IMR-90 (cell line): ENCODE data around the gene NRAS. TPM values are rescaled to one million over a fixed set of nuclear protein-coding genes. Genes with fewer than 3 reads are reported as not detected.

Source experiments
- ATAC-seq: fragments of 200-7000 bp; cut with Tn5 transposase; 2 replicates; pipeline ENCODE4 v1.9.1; 2020; ENCODE audit warnings: low read depth, mild to moderate bottlenecking, moderate library complexity
- BruUV-seq: library from RNA; stranded (reverse); fragments of 400-500 nt; replicated peaks from 2 replicates; lab custom pipeline; 2021; lab: Mats Ljungman, UMichigan
- CTCF ChIA-PET: fragments of 300-600 bp; formaldehyde crosslinking; extraction: SDS; loops from one replicate; lab custom pipeline; 2021; ENCODE audit warnings: antibody characterized with exemption; lab: Yijun Ruan, JAX
- POLR2A ChIA-PET: fragments of 300-600 bp; sonication (Branson Sonifier 250); formaldehyde crosslinking; loops from one replicate; lab custom pipeline; 2022; ENCODE audit warnings: antibody characterized with exemption; ENCODE audit not compliant: unreplicated experiment; lab: Charles Lee
- DNase-seq: peaks from one replicate; pipeline ENCODE4 v3.0.0; 2013
- H2AFZ ChIP-seq: replicated peaks from 2 replicates; pipeline ENCODE3; 2013; ENCODE audit warnings: low read length, mild to moderate bottlenecking; ENCODE audit not compliant: poor library complexity
- H2AK5ac ChIP-seq: 2 replicates; pipeline ENCODE4 v1.6.1; 2013; ENCODE audit warnings: low read depth, low read length, inconsistent platforms
- H2AK9ac ChIP-seq: replicated peaks from 2 replicates; pipeline ENCODE3; 2013; ENCODE audit warnings: mild to moderate bottlenecking, low read depth, low read length, moderate library complexity; ENCODE audit not compliant: poor library complexity
- H2BK120ac ChIP-seq: 2 replicates; pipeline ENCODE4 v1.6.1; 2013; ENCODE audit warnings: low read depth, low read length, inconsistent platforms
- H2BK15ac ChIP-seq: 3 replicates; pipeline ENCODE4 v1.6.1; 2013; ENCODE audit warnings: low read depth, low read length, inconsistent platforms
- H2BK20ac ChIP-seq: 2 replicates; pipeline ENCODE4 v1.6.1; 2013; ENCODE audit warnings: low read depth, mild to moderate bottlenecking, inconsistent platforms, low read length, moderate library complexity
- H2BK5ac ChIP-seq: 2 replicates; pipeline ENCODE4 v1.6.1; 2013; ENCODE audit warnings: mild to moderate bottlenecking, low read depth, low read length, inconsistent platforms; ENCODE audit not compliant: poor library complexity, severe bottlenecking
- H3K14ac ChIP-seq: replicated peaks from 2 replicates; pipeline ENCODE4 v1.6.1; 2013; ENCODE audit warnings: low read depth, low read length, inconsistent platforms
- H3K18ac ChIP-seq: 2 replicates; pipeline ENCODE4 v1.6.1; 2013; ENCODE audit warnings: low read depth, low read length, control low read depth
- H3K23ac ChIP-seq: 2 replicates; pipeline ENCODE4 v1.6.1; 2013; ENCODE audit warnings: low read depth, low read length, inconsistent platforms
- H3K27ac ChIP-seq: 2 replicates; pipeline ENCODE4 v1.5.1; 2013; ENCODE audit warnings: mild to moderate bottlenecking, control low read depth, low read length; ENCODE audit not compliant: insufficient read depth
- H3K27me3 ChIP-seq: 2 replicates; pipeline ENCODE4 v1.6.1; 2013; ENCODE audit warnings: low read length; ENCODE audit not compliant: control insufficient read depth, insufficient read depth
- H3K36me3 ChIP-seq: 2 replicates; pipeline ENCODE4 v1.6.1; 2013; ENCODE audit warnings: low read length, mixed read lengths; ENCODE audit not compliant: control insufficient read depth, insufficient read depth
- H3K4ac ChIP-seq: 2 replicates; pipeline ENCODE4 v1.6.1; 2013; ENCODE audit warnings: low read depth, low read length, inconsistent platforms
- H3K4me1 ChIP-seq: 2 replicates; pipeline ENCODE4 v1.6.1; 2013; ENCODE audit warnings: low read length, mixed read lengths; ENCODE audit not compliant: control insufficient read depth, insufficient read depth
- H3K4me2 ChIP-seq: 2 replicates; pipeline ENCODE4 v1.6.1; 2013; ENCODE audit warnings: low read depth, mild to moderate bottlenecking, control low read depth, low read length, moderate library complexity
- H3K4me3 ChIP-seq: 2 replicates; pipeline ENCODE4 v1.5.1; 2013; ENCODE audit warnings: low read depth, mild to moderate bottlenecking, control low read depth, low read length, moderate library complexity; ENCODE audit not compliant: insufficient read depth
- H3K56ac ChIP-seq: 2 replicates; pipeline ENCODE4 v1.6.1; 2013; ENCODE audit warnings: low read length, inconsistent platforms; ENCODE audit not compliant: insufficient read depth; ENCODE audit errors: extremely low read depth
- H3K79me1 ChIP-seq, 2 experiments: 2 replicates each; pipeline ENCODE4 v1.6.1; 2013; ENCODE audit warnings: low read length in 2 of 2, inconsistent platforms in 1 of 2, low read depth in 1 of 2
- H3K9ac ChIP-seq: 2 replicates; pipeline ENCODE4 v1.6.1; 2013; ENCODE audit warnings: low read depth, low read length, control low read depth
- H3K9me1 ChIP-seq: 2 replicates; pipeline ENCODE4 v1.6.1; 2013; ENCODE audit warnings: low read length, inconsistent platforms; ENCODE audit not compliant: insufficient read depth
- H3K9me3 ChIP-seq: 2 replicates; pipeline ENCODE4 v1.6.1; 2013; ENCODE audit warnings: low read length; ENCODE audit not compliant: control insufficient read depth, insufficient read depth
- H4K20me1 ChIP-seq: 2 replicates; pipeline ENCODE4 v1.6.1; 2013; ENCODE audit warnings: low read length, inconsistent platforms; ENCODE audit not compliant: insufficient read depth
- H4K5ac ChIP-seq: 2 replicates; pipeline ENCODE4 v1.6.1; 2013; ENCODE audit warnings: mild to moderate bottlenecking, low read depth, low read length, control low read depth
- H4K8ac ChIP-seq, 2 experiments: 2 replicates each; pipeline ENCODE4 v1.6.1; 2013; ENCODE audit warnings: low read depth in 2 of 2, low read length in 2 of 2, control low read depth in 1 of 2, inconsistent platforms in 1 of 2
- H4K91ac ChIP-seq: 2 replicates; pipeline ENCODE4 v1.6.1; 2013; ENCODE audit warnings: low read depth, low read length, inconsistent platforms; ENCODE audit not compliant: insufficient read depth
- CEBPB ChIP-seq: IDR thresholded peaks from 2 replicates; pipeline ENCODE4 v1.6.1; 2012; ENCODE audit warnings: low read depth, low read length, improper control_type of control experiment
- MAZ ChIP-seq: IDR thresholded peaks from 2 replicates; pipeline ENCODE4 v1.6.1; 2012; ENCODE audit warnings: low read depth, mild to moderate bottlenecking, low read length, improper control_type of control experiment, moderate library complexity, borderline replicate concordance
- RCOR1 ChIP-seq: IDR thresholded peaks from 2 replicates; pipeline ENCODE4 v1.6.1; 2012; ENCODE audit warnings: mild to moderate bottlenecking, low read length, improper control_type of control experiment; ENCODE audit not compliant: insufficient replicate concordance
- RFX5 ChIP-seq: IDR thresholded peaks from 2 replicates; pipeline ENCODE4 v1.8.0; 2012; ENCODE audit warnings: low read depth, mild to moderate bottlenecking, low read length, moderate library complexity
- WGBS, 2 experiments: methylation state at CpG; one replicate each; pipeline versions ENCODE4 v1.1.5 to v1.1.7; 2013; ENCODE audit warnings: missing lambda C conversion rate in 2 of 2; ENCODE audit not compliant: insufficient read length in 1 of 2; ENCODE audit errors: extremely low coverage in 2 of 2; 5-methylcytosine and 5-hydroxymethylcytosine counted together
- dilution Hi-C: fragments of 300-500 bp; cut with HindIII; formaldehyde crosslinking; loops from one replicate; pipeline ENCODE4 v1.14.3; 2018; ENCODE audit warnings: low sequenced_read_pairs; ENCODE audit not compliant: unreplicated experiment
- in situ Hi-C: fragments of 300-500 bp; cut with MboI; formaldehyde crosslinking; loops from 3 replicates; pipeline ENCODE4 v1.14.3; 2019; ENCODE audit warnings: low sequenced_read_pairs, inconsistent platforms, mixed read lengths
- intact Hi-C: fragments of 100-400 bp; cut with micrococcal nuclease; formaldehyde crosslinking; loops from 2 replicates; pipeline ENCODE4 v1.10.0; 2022
- polyA plus RNA-seq, 3 experiments: library from polyadenylated mRNA; depleted of rRNA; stranded (reverse); fragments of >200 nt; gene quantifications; 2 replicates each; pipeline ENCODE4 v1.2.3, GENCODE V29; 2012; ENCODE audit warnings: low replicate concordance in 1 of 3
- total RNA-seq: library from RNA; depleted of rRNA; stranded (reverse); fragments of >200 nt; gene quantifications from 2 replicates; pipeline ENCODE4 v1.2.3, GENCODE V29; 2012
- TF ChIP-seq, protein P1 (sequence below): fragments of 150-350 bp; IDR thresholded peaks from 2 replicates; pipeline ENCODE4 v1.6.1; 2016; ENCODE audit warnings: low read depth, mild to moderate bottlenecking, low read length, moderate library complexity, borderline replicate concordance

The NRAS gene
- total and polyA plus RNA-seq, 2 of the 4 experiments (the other 2 are of a cell fraction) = 27.4 to 85.9 TPM

DNA sequence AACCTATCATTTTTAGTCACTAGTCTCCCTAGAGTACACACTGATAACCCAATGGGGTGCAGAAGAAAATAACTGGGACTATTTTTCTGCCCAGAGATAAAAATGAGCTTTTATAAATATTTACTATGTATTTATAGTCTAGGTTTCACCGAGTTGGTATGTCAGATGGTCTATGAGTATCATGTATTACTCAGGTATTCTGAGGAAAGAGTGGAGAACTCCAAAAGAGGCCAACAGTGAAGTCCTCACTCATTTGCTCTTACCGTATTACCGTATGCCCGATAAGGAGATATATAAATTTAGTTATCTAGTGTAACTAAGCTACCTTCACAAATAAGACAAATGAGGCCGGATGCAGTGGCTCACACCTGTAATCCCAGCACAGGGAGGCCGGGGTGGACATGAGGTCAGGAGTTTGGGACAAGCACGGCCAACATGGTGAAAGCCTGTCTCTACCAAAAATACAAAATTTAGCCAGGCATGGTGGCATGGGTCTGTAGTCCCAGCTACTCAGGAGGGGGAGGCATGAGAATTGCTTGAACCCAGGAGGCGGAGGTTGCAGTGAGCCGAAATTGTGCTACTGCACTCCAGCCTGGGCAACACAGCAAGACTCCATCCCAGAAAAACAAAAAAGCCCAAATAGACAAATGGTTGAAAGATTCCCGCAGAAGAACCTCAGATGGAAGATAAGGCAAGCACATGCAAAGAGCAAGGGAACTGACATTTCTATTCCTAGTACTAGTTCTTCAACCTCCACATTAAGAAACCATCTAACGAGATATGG lies 25.6 kb upstream of the NRAS start:
- Histone ChIP-seq H3K27ac (no peak overlapping the region), H4K91ac (no peak overlapping the region), H3K9ac (no peak overlapping the region), H3K4me2 (no peak overlapping the region), H3K18ac (no peak overlapping the region), H4K5ac (no peak overlapping the region), H3K4ac (no peak overlapping the region), H3K14ac (no peak overlapping the region), H3K36me3 (peaks cover 27% of the 10 kb centered on the region), H3K9me3 (no peaks in the 10 kb centered on the region), H3K4me1 (no peaks in the 10 kb centered on the region), H3K56ac (no peak overlapping the region), H3K79me1 (peaks cover 19 to 35% of the 10 kb centered on the region in 2 experiments), H2BK15ac (no peak overlapping the region), H3K4me3 (no peak overlapping the region), H4K8ac (no peak overlapping the region), H2AFZ (no peak overlapping the region), H3K23ac (no peak overlapping the region), H4K20me1 (peaks cover 60% of the 10 kb centered on the region), H3K9me1 (no peaks in the 10 kb centered on the region), H2BK5ac (no peak overlapping the region), H2BK120ac (no peak overlapping the region), H3K27me3 (no peaks in the 10 kb centered on the region), H2BK20ac (no peak overlapping the region), H2AK9ac (no peak overlapping the region), H2AK5ac (no peak overlapping the region)
- intact Hi-C loops = no loop called here
- TF ChIP-seq MAZ (no peak), RCOR1 (no peak), RFX5 (no peak), CEBPB (no peak)
- TF ChIP-seq, protein P1, sequence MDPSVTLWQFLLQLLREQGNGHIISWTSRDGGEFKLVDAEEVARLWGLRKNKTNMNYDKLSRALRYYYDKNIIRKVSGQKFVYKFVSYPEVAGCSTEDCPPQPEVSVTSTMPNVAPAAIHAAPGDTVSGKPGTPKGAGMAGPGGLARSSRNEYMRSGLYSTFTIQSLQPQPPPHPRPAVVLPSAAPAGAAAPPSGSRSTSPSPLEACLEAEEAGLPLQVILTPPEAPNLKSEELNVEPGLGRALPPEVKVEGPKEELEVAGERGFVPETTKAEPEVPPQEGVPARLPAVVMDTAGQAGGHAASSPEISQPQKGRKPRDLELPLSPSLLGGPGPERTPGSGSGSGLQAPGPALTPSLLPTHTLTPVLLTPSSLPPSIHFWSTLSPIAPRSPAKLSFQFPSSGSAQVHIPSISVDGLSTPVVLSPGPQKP = no peak
- no peak for ATAC-seq
- ChIA-PET POLR2A (no interaction called here), CTCF (no interaction called here)
- no TSS peak for BruUV-seq
- dilution Hi-C loops = no loop called here
- DNase-seq = no peak
- in situ Hi-C loops = loop anchor here (25.0 kb wide), 1 partner anchor 570 kb away; no protein-coding TSS in a partner anchor
- no CpG with 5 or more reads among the region's 11 CpGs for WGBS, 2 experiments
